Kidney (tissue), 14 donors: ENCODE data around the gene DHRS7C. TPM values are rescaled to one million over a fixed set of nuclear protein-coding genes. Genes with fewer than 3 reads are reported as not detected.

Experiments
- DNase-seq, 5 donors: peaks; one replicate each; pipeline ENCODE4 v3.0.0-alpha.2; 2013 to 2020
- FAIRE-seq: peaks from 2 replicates; lab custom pipeline; 2012; peaks lifted over from hg19 to GRCh38; lab: Jason Lieb, UNC
- H3K27ac ChIP-seq, 2 donors: one replicate each; pipeline ENCODE4 v1.7.0; 2013; ENCODE audit warnings: low read depth in 2 of 2, low read length in 2 of 2, inconsistent platforms in 1 of 2
- H3K27me3 ChIP-seq: one replicate; pipeline ENCODE4 v1.7.1; 2013; ENCODE audit warnings: low read length, inconsistent platforms; ENCODE audit not compliant: control insufficient read depth, insufficient read depth
- H3K36me3 ChIP-seq, 3 donors: one replicate each; pipeline versions ENCODE4 v1.7.0 to v1.7.1; 2013; ENCODE audit warnings: low read length in 3 of 3, control low read depth in 1 of 3, inconsistent platforms in 1 of 3; ENCODE audit not compliant: insufficient read depth in 3 of 3, control insufficient read depth in 2 of 3
- H3K4me1 ChIP-seq, 3 donors: one replicate each; pipeline versions ENCODE4 v1.7.0 to v1.7.1; 2013; ENCODE audit warnings: low read length in 3 of 3, inconsistent platforms in 1 of 3, low read depth in 1 of 3; ENCODE audit not compliant: control insufficient read depth in 2 of 3, insufficient read depth in 2 of 3
- H3K4me3 ChIP-seq, 3 donors: one replicate each; pipeline versions ENCODE4 v1.7.0 to v1.8.1; 2013; ENCODE audit warnings: low read length in 3 of 3, control low read depth in 1 of 3, inconsistent platforms in 1 of 3
- H3K9ac ChIP-seq, 3 donors: one replicate each; pipeline versions ENCODE4 v1.7.0 to v1.7.1; 2013; ENCODE audit warnings: low read length in 3 of 3, control low read depth in 1 of 3, inconsistent platforms in 1 of 3
- H3K9me3 ChIP-seq, 3 donors: one replicate each; pipeline versions ENCODE4 v1.7.0 to v1.7.1; 2013; ENCODE audit warnings: low read length in 3 of 3, control low read depth in 1 of 3, inconsistent platforms in 1 of 3; ENCODE audit not compliant: control insufficient read depth in 2 of 3, insufficient read depth in 1 of 3
- CTCF ChIP-seq: IDR thresholded peaks from 3 replicates; pipeline ENCODE4 v1.5.1; 2012; ENCODE audit warnings: mild to moderate bottlenecking, moderate library complexity, borderline replicate concordance; ENCODE audit not compliant: insufficient read depth; ENCODE audit errors: extremely low read depth
- intact Hi-C: fragments of 100-400 bp; cut with DNase I; formaldehyde crosslinking; loops from one replicate; pipeline ENCODE4 v1.11.1; 2022
- polyA plus RNA-seq: library from polyadenylated mRNA; stranded (reverse); fragments of 350-450 nt; fragmentation: Illumina TruSeq; extraction: RNeasy Lipid Tissue Mini Kit (QIAGEN cat#74804); gene quantifications from one replicate; pipeline ENCODE4 v1.2.3, GENCODE V29; 2014; ENCODE audit warnings: low read depth, low replicate concordance; ENCODE audit not compliant: insufficient read depth
- total RNA-seq: library from RNA; stranded (reverse); fragmentation: NEBNext Ultra II Directional; extraction: Animal tissue kit (Norgen Biotek cat#: 25700); gene quantifications from one replicate; pipeline ENCODE4 v1.2.1, GENCODE V29; 2021
- donor health status: control.
- donor health status: control.
- donor health status: control.
- donor health status: control.
- donor health status: control.
- donor health status: DM: yes; HTN: yes; CAD: no.
- donor health status: Normal renal cell carcinoma (clear cell type).

The DHRS7C gene
- total and polyA plus RNA-seq, 2 donors from 2014 or later, result not detected

- peaks cover 0 to 3% (median under 1%) of the 10 kb centered on the region in 3 donors for H3K9me3 ChIP-seq
- H3K4me3 ChIP-seq, result no peak overlapping the region
- H3K36me3 ChIP-seq, result no peaks in the 10 kb centered on the region
- no peaks in the 10 kb centered on the region for H3K27me3 ChIP-seq
- FAIRE-seq, result no peak
- intact Hi-C loops, result no loop called here
- H3K4me1 ChIP-seq, result no peaks in the 10 kb centered on the region
- H3K9ac ChIP-seq, result no peak overlapping the region
- DNase-seq, result no peak
- TF ChIP-seq CTCF, result no peak
- H3K27ac ChIP-seq, result no peak overlapping the region
Measured at GRCh38 chr17:9809409-9809808, 18.0 kb upstream of the DHRS7C start.

GRCh38 chr17:9806699-9807098 is 15.3 kb upstream of the DHRS7C start:
- Histone ChIP-seq H3K9me3 (peaks cover 0 to 6% (median 4%) of the 10 kb centered on the region in 3 donors), H3K27ac (no peak overlapping the region), H3K4me3 (no peak overlapping the region), H3K27me3 (no peaks in the 10 kb centered on the region), H3K4me1 (no peaks in the 10 kb centered on the region), H3K9ac (no peak overlapping the region), H3K36me3 (no peaks in the 10 kb centered on the region)
- intact Hi-C loops, result no loop called here
- no peak for TF ChIP-seq CTCF
- DNase-seq, result no peak
- no peak for FAIRE-seq

- DNase-seq, result peak in 1 of 5 donors; percentile 5
- intact Hi-C loops, result no loop called here
- no peaks in the 10 kb centered on the region for H3K27me3 ChIP-seq
- no peaks in the 10 kb centered on the region for H3K36me3 ChIP-seq
- H3K4me3 ChIP-seq, result no peak overlapping the region
- H3K4me1 ChIP-seq, result no peaks in the 10 kb centered on the region
- H3K9me3 ChIP-seq, result peaks cover 0 to 6% (median 4%) of the 10 kb centered on the region in 3 donors
- no peak for FAIRE-seq
- H3K9ac ChIP-seq, result no peak overlapping the region
- no peak overlapping the region for H3K27ac ChIP-seq
- TF ChIP-seq CTCF, result no peak
Measured at GRCh38 chr17:9805769-9806168, 14.4 kb upstream of the DHRS7C start.

- H3K9me3 ChIP-seq, result peaks cover 0 to 6% (median 4%) of the 10 kb centered on the region in 3 donors
- H3K4me3 ChIP-seq, result no peak overlapping the region
- FAIRE-seq (no peak), DNase-seq (no peak)
- no peak overlapping the region for H3K27ac ChIP-seq
- intact Hi-C loops, result no loop called here
- H3K27me3 ChIP-seq, result no peaks in the 10 kb centered on the region
- no peaks in the 10 kb centered on the region for H3K4me1 ChIP-seq
- TF ChIP-seq CTCF, result no peak
- H3K36me3 ChIP-seq, result no peaks in the 10 kb centered on the region
- H3K9ac ChIP-seq, result no peak overlapping the region
Measured at GRCh38 chr17:9802697-9803096, 11.3 kb upstream of the DHRS7C start.
